Right hindlimb (tissue), 1 donor: ENCODE measurements around the gene ELL2.
"Not testable (repeated sequence)": the region's sequence is repeated elsewhere in the genome, so short reads cannot be mapped to it uniquely, and the experiment has no call there.

Experiments
- DNase-seq: peaks from one replicate; pipeline ENCODE4 v3.0.0-alpha.2; 2018

Gene ELL2

GRCh38 chr5:95927927-95928723 lies 33.5 kb downstream of the ELL2 start:
- no peak for DNase-seq

GRCh38 chr5:95927300-95927699 lies 34.4 kb downstream of the ELL2 start:
- not testable (repeated sequence) for DNase-seq

GRCh38 chr5:95925939-95926338 lies 35.7 kb downstream of the ELL2 start:
- DNase-seq, result no peak

GRCh38 chr5:95925378-95925744 lies 36.3 kb downstream of the ELL2 start:
- DNase-seq, result no peak

GRCh38 chr5:95924720-95925377 lies 36.8 kb downstream of the ELL2 start:
- DNase-seq, result no peak

- no peak for DNase-seq
Measured at GRCh38 chr5:95923918-95924544, 37.6 kb downstream of the ELL2 start.

- no peak for DNase-seq
Measured at GRCh38 chr5:95922798-95923197, 38.9 kb downstream of the ELL2 start.

GRCh38 chr5:95921501-95921900 lies 40.1 kb downstream of the ELL2 start:
- DNase-seq, result no peak

- DNase-seq, result no peak
Measured at GRCh38 chr5:95920822-95921221, 40.8 kb downstream of the ELL2 start.

- DNase-seq, result no peak
Measured at GRCh38 chr5:95919658-95920057, 42.0 kb downstream of the ELL2 start.

GRCh38 chr5:95918421-95919006 lies 43.1 kb downstream of the ELL2 start:
- no peak for DNase-seq

- no peak for DNase-seq
Measured at GRCh38 chr5:95917207-95917606, 44.4 kb downstream of the ELL2 start.

- DNase-seq, result no peak
Measured at GRCh38 chr5:95916687-95917085, 45.0 kb downstream of the ELL2 start.

GRCh38 chr5:95915999-95916686 lies 45.5 kb downstream of the ELL2 start:
- DNase-seq, result no peak

- no peak for DNase-seq
Measured at GRCh38 chr5:95913663-95914062, 48.0 kb downstream of the ELL2 start.

GRCh38 chr5:95912029-95912428 lies 49.6 kb downstream of the ELL2 start:
- DNase-seq, result no peak

- no peak for DNase-seq
Measured at GRCh38 chr5:95910521-95910920, 51.1 kb downstream of the ELL2 start.

GRCh38 chr5:95909738-95910137 lies 51.9 kb downstream of the ELL2 start:
- DNase-seq, result no peak

- no peak for DNase-seq
Measured at GRCh38 chr5:95908799-95909198, 52.9 kb downstream of the ELL2 start.

- DNase-seq, result no peak
Measured at GRCh38 chr5:95907740-95908706, 53.6 kb downstream of the ELL2 start.

- no peak for DNase-seq
Measured at GRCh38 chr5:95907067-95907705, 54.5 kb downstream of the ELL2 start.
